Activated gamma-delta T cell treated with Interleukin-2 at 50 U/mL for 16 hours (primary cell): ENCODE measurements around the gene NFATC3.

Experiments
- DNase-seq: peaks from one replicate; pipeline ENCODE4 v3.0.0-alpha.2; 2020

The NFATC3 gene

GRCh38 chr16:68073902-68074760 is 11.0 kb upstream of the NFATC3 start:
- DNase-seq, result no peak

GRCh38 chr16:68074850-68075555 is 10.2 kb upstream of the NFATC3 start:
- peak; percentile 69 for DNase-seq

- DNase-seq, result no peak
These were observed 9.2 kb upstream of the NFATC3 start for GRCh38 chr16:68075980-68076379.

- DNase-seq, result no peak
These were observed 8.6 kb upstream of the NFATC3 start for GRCh38 chr16:68076560-68076959.

- no peak for DNase-seq
These were observed 7.1 kb upstream of the NFATC3 start for GRCh38 chr16:68077866-68078700.

GRCh38 chr16:68078701-68079375 is 6.3 kb upstream of the NFATC3 start:
- DNase-seq, result no peak

- no peak for DNase-seq
These were observed 5.9 kb upstream of the NFATC3 start for GRCh38 chr16:68079376-68079625.

- DNase-seq, result peak; percentile 78
These were observed 5.4 kb upstream of the NFATC3 start for GRCh38 chr16:68079626-68080344.

- DNase-seq, result no peak
These were observed 3.1 kb upstream of the NFATC3 start for GRCh38 chr16:68081861-68082628.

- no peak for DNase-seq
These were observed 2.4 kb upstream of the NFATC3 start for GRCh38 chr16:68082629-68083238.

GRCh38 chr16:68083239-68083781 is 1.9 kb upstream of the NFATC3 start:
- DNase-seq, result no peak

GRCh38 chr16:68083861-68084503 is 1.2 kb upstream of the NFATC3 start:
- no peak for DNase-seq

- peak; percentile 81 for DNase-seq
These were observed 489 bp upstream of the NFATC3 start for GRCh38 chr16:68084504-68085258.

- no peak for DNase-seq
These were observed 1.2 kb downstream of the NFATC3 start for GRCh38 chr16:68086336-68086841.

- no peak for DNase-seq
These were observed 1.7 kb downstream of the NFATC3 start for GRCh38 chr16:68086860-68087268.

GRCh38 chr16:68087688-68088087 is 2.5 kb downstream of the NFATC3 start:
- no peak for DNase-seq

- DNase-seq, result no peak
These were observed 3.2 kb downstream of the NFATC3 start for GRCh38 chr16:68088130-68088972.

GRCh38 chr16:68089067-68089466 is 3.9 kb downstream of the NFATC3 start:
- no peak for DNase-seq
